Bronchial epithelial cell (primary cell): ENCODE measurements around the gene WDR75. TPM values are rescaled to one million over a fixed set of nuclear protein-coding genes. Genes with fewer than 3 reads are reported as not detected.
A peak's percentile ranks its signal among the peaks of the same experiment; 100 is the strongest.

Experiments used
- DNase-seq: peaks from one replicate; pipeline ENCODE4 v3.0.0-alpha.2; 2010; ENCODE audit warnings: low read depth
- FAIRE-seq: peaks from 2 replicates; lab custom pipeline; 2011; peaks lifted over from hg19 to GRCh38; lab: Jason Lieb, UNC
- H3K27me3 ChIP-seq: 2 replicates; pipeline ENCODE4 v1.5.1; 2011; ENCODE audit warnings: low read length; ENCODE audit not compliant: control insufficient read depth, insufficient read depth
- H3K36me3 ChIP-seq: 2 replicates; pipeline ENCODE4 v1.5.1; 2011; ENCODE audit warnings: low read length; ENCODE audit not compliant: control insufficient read depth, insufficient read depth
- H3K4me3 ChIP-seq: 2 replicates; pipeline ENCODE4 v1.5.1; 2011; ENCODE audit warnings: mild to moderate bottlenecking, low read depth, low read length, control low read depth
- CTCF ChIP-seq: IDR thresholded peaks from 2 replicates; pipeline ENCODE4 v1.5.1; 2011; ENCODE audit warnings: mild to moderate bottlenecking, moderate library complexity, low read length, control low read depth, inconsistent platforms; ENCODE audit not compliant: insufficient read depth, severe bottlenecking
- total RNA-seq: library from RNA; depleted of rRNA; stranded (reverse); fragments of >200 nt; gene quantifications from 2 replicates; pipeline ENCODE4 v1.2.1, GENCODE V29; 2014

WDR75 gene
- total RNA-seq, 1 donor from 2014 or later: 41.1 TPM

- no peaks in the 10 kb centered on the region for H3K27me3 ChIP-seq
- H3K4me3 ChIP-seq: no peak overlapping the region
- no peak for TF ChIP-seq CTCF
- DNase-seq (no peak), FAIRE-seq (no peak)
- no peaks in the 10 kb centered on the region for H3K36me3 ChIP-seq
Measured at GRCh38 chr2:189487283-189488007, 46.2 kb downstream of the WDR75 start.

GRCh38 chr2:189488008-189488310 lies 46.7 kb downstream of the WDR75 start:
- no peaks in the 10 kb centered on the region for H3K27me3 ChIP-seq
- FAIRE-seq (no peak), DNase-seq (no peak)
- no peak for TF ChIP-seq CTCF
- no peak overlapping the region for H3K4me3 ChIP-seq
- no peaks in the 10 kb centered on the region for H3K36me3 ChIP-seq

GRCh38 chr2:189492451-189492850 lies 51.2 kb downstream of the WDR75 start:
- no peak for FAIRE-seq
- DNase-seq: peak; percentile 60

GRCh38 chr2:189498205-189498604 lies 56.9 kb downstream of the WDR75 start:
- H3K27me3 ChIP-seq: no peaks in the 10 kb centered on the region
- H3K36me3 ChIP-seq: no peaks in the 10 kb centered on the region
- FAIRE-seq (no peak), DNase-seq (no peak)
- no peak for TF ChIP-seq CTCF
- no peak overlapping the region for H3K4me3 ChIP-seq

More at GRCh38 chr2:189492451-189492850, 51.2 kb downstream of the WDR75 start:
- no peaks in the 10 kb centered on the region for H3K27me3 ChIP-seq
- no peak overlapping the region for H3K4me3 ChIP-seq
- TF ChIP-seq CTCF: no peak
- no peaks in the 10 kb centered on the region for H3K36me3 ChIP-seq

GRCh38 chr2:189499137-189499536 lies 57.9 kb downstream of the WDR75 start:
- no peak for FAIRE-seq
- Histone ChIP-seq H3K4me3 (no peak overlapping the region), H3K27me3 (no peaks in the 10 kb centered on the region), H3K36me3 (no peaks in the 10 kb centered on the region)
- no peak for TF ChIP-seq CTCF
- DNase-seq: peak; percentile 12
